HG03469 (cell line): Measurements from ENCODE around the gene KLHL2.
"Not testable (repeated sequence)": the region's sequence is repeated elsewhere in the genome, so short reads cannot be mapped to it uniquely, and the experiment has no call there.

ENCODE experiments used
- ATAC-seq: cut with Tn5 transposase; IDR thresholded peaks from one replicate; pipeline ENCODE4 v1.9.1; 2021; ENCODE audit warnings: mild to moderate bottlenecking, moderate library complexity, moderate number of reproducible peaks; ENCODE audit not compliant: unreplicated experiment

The KLHL2 gene

DNA sequence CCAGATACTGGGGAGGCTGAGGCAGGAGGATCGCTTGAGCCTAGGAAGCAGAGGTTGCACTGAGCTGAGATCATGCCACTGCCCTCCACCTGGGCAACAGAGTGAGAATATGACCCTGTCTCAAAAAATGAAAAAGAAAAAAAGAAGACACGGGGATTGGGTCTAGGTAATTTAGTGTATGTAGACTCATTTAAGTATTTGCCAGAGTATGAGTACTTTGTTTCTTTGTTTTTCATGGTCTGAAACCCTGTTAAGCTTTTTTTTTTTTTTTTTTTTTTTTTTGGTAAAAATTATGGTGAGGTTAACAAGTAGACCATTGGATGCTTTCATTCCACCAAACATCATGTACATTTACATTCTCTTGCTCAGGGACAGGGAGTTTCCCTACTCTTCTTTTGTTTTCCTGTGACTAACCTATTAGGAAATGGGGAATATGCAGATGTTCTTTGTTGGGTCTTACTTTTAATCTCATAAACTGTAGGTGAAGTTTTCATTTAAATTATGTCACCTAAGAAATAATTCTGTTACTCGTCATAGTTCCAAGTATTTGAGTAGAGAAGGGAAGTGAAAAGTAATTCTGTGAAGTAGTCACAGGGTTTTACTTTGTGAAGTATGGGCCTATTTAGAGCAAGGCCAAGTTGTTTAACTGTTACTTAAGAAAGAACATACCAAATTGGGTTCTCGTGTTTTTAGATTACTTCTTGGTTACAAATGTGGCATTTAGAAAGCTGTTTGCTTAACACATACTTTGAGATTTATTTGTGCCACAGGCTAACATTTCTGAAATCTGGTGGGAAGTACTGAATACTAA lies 25.5 kb downstream of the KLHL2 start:
- ATAC-seq = peak; percentile 42

DNA sequence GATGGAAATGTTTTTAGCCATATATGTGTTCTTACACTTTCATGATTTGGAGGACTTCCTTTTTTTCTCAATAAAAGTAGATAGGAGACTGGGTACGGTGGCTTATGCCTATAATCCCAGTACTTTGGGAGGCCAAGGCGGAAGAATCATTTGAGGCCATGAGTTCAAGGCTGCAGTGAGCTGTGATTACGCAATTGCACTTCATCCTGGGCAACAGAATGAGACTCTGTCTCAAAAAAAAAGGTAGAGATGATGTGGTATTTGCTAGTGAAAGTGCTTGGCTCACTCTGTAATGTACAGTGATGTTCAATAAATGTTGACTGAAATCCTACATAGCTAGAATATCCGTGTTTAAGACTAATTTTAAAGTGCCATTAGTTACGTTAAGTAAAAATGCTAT lies 27.4 kb downstream of the KLHL2 start:
- no peak for ATAC-seq

DNA sequence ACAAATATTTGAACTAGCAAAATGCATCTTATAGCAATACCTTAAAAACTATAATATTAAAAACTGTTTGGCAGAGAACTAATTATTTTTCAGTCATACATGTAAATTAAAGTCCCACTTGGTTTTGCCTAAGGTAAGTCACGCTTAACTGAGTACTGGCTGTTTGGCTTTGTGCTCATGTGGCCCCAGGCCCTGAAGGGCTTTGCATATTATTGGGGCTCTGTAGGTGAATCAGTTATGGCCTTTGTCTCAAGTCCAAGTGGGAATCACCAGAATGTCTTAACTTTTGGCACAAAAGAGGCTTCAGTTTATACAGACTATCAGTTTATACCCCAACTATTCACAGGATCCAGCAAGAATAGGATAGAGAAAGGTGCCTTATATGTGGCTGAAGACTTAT lies 29.5 kb downstream of the KLHL2 start:
- not testable (repeated sequence) for ATAC-seq

DNA sequence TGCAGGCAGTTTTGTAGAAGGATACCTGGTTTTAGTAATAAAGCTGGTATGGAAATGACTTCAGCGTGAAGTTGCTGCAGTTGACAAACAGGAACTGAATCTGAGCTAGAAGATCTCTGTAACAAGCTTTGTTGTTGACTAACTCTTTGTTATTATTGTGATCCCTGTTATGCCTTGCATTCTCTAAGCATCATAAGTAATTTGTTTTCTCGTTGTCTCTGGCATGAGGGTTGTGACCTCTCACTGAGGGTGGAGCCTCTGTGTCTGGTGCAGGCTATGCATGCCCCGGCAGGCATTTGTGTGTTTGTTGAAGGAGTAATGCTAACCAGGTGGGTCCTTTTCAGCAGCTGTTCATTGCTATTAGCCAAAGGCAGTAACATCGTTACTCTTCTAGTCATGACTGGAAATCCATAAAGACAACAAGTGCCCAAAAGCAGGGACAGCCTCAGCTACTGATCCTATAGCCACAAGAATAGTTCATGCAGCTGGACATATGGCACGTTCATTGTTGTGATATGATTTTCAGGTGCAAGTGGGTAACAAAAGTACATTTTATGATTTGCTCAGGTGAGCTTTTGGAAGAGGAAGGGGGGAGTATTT lies 30.8 kb downstream of the KLHL2 start:
- ATAC-seq = peak; percentile 77

DNA sequence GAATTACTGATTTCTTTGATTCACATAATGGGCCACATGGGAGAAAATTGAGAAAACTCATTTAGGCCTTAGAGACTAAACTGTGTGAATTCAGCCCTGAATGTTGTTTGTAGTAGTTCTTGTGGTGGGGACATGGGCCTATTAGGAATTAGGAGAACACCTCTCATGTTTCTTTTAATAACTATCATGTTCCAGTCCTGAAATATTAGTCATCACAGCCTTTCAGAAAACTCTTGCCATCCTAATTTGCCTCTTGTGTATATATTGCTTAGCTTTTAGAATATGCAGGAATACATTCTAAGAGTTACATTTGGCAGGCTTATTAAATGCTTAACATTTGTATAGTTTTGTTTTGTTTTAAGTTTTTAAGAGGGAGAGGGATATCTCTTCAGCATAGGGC lies 33.4 kb downstream of the KLHL2 start:
- not testable (repeated sequence) for ATAC-seq

DNA sequence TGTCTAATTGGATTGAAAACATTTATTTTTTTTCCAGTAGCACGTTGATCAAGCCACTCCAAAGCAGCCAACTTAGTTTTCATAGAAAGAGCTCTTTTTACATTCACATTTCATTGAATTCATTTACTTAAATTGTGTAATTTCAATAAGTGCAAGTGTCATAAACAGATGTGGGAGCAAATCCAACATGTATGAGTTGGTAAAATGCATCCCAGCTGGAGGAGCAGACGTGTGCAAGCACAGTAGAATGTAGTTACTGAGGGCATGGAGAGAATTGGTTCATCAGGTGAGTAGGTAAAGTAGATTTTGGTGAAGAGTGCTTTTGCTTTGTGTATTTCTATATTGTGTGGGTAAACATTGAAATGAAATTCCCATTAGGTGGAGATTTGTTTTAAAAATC lies 36.8 kb downstream of the KLHL2 start:
- ATAC-seq = not testable (repeated sequence)

DNA sequence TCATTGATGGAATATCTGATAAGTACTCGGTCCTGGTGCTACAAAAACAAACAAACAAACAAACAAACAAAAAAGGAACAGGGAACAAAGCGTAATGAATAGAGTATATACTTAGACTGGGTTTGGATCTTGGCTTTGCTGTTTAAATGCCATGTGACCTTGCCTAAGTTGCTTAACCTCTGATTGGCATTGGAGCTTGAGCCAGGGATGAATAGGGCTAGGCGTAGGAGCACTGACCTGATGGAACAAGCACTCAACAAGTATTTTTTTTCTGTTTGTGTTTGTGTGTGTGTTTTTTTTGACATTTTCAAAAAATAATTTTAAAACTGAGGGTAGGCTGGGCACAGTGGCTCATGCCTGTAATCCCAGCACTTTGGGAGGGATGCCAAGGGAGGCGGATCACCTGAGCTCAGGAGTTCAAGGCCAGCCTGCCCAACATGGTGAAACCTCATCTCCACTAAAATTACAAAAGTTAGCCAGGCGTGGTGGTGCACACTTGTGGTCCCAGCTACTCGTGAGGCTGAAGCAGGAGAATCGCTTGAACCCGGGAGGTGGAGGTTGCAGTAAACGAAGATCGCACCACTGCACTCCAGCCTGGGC lies 37.3 kb downstream of the KLHL2 start:
- ATAC-seq = not testable (repeated sequence)

DNA sequence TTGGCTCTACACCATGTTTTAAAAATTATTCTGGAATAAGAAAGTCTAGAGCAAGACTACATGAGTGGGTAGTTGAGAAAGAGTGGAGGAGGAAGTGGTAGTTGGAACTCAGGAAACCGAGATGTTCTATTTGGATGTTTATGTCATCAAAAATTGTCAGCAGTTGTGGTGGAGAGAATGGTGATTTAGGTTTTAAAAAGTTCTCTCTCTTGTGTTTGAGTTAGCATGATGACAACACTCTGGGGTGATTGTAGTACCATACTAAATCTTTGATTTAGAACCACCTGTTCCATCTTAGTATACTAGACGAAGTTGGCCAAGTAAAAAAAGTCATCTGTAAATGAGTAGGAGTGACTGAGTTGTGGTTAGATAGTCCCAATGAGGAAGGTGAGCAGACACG lies 40.7 kb downstream of the KLHL2 start:
- ATAC-seq = no peak

DNA sequence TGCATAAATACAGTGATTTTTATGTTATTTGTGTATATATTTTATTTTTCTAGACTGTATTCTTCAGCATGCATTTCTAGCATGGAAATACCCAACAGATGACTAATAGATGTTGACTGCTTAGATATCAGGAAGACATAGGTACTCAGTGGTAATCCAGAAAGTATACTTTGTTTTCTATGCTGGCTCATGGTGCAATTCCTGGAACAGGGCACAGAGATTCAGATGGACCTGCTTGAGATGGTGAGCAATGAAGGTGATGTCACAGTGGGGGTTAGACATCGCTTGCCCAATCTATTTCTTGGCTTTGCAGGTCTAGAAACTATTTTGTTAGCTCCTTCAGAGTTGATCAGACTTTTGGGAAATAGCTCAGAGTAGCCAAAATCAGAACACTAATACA lies 41.5 kb downstream of the KLHL2 start:
- not testable (repeated sequence) for ATAC-seq

DNA sequence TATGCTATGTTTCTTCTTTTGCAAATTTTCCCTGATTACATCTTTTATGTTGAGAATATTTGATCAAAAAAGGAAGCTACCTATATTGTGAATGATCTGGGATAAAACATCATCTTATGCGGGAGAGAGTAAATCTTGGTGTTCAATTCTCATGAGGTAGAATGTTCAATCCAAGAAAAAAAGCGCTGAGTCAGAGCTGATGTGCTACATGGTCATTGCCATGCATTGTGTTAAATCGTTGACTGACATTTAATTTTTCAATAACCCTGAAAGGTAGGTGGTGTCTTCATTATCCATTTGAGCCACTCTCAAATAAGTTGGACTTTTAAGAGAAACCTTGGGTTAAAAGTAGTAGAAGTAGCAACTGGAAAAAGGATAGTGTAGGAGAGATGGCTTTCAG lies 47.4 kb downstream of the KLHL2 start:
- ATAC-seq = not testable (repeated sequence)

DNA sequence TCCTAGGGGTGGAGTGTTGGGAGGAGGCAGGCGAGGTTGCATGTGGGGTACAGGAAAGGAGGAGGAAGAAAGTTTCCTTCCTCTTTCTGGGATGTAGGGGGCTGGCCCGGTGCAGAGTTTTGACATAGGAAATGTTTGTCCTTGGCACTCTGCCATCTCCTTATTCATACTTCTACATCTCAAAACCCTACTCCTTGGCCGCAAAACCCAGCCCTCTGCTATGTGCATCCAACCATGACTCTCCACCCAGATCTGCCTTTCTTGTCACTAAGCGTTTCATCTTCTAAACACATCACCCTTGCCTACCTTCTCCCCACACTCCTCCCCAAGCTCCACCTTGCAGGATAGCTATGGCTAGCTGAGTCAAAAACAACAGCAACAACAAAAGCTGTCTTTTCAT lies 48.1 kb downstream of the KLHL2 start:
- ATAC-seq = peak; percentile 95

DNA sequence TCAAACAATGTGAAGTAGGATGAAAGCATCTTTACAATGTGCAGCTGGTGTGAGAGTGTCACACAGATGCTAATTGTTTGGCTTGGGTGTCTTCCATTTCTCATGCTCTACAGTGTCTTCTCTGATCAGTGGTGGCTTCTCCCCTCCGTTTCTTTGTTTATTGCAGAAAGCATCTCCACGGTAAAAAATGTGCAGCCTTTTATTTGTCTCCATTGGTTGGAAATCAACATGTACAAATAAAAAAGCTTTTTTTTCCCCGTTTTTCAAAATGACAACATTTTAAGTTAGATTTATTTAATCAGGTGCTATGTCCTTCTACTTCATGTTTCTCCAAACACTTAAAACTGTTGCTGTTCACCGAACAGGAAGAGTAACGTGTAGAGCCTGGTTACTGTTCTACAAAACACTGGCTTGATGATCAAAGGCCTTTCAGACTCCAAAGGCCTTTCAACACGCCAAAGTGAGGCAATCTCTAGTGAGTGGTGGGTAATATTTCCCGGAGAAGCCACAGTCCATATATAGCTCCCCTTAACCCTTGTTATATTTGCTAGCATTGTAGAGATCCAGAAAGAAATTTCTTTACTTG lies 48.8 kb downstream of the KLHL2 start:
- not testable (repeated sequence) for ATAC-seq

DNA sequence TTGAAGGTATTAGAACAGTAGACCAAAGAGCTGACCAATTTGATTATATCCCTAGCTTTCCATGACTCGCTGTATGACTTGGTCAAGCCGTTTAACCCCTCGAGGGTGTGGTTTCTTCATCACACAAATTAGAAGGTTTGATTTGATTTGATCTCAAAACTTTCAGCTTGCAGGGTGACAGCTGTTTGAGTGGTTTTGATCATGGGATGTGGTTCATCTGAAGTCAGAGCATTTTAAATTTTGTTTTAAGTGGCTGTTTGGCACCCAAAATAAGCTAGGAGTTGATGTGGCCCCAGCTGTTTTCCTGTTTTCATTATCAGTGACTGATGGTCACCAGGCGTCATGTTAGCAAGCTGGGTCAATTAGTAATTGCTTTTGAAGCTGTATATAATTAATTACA lies 52.4 kb downstream of the KLHL2 start:
- ATAC-seq = not testable (repeated sequence)

DNA sequence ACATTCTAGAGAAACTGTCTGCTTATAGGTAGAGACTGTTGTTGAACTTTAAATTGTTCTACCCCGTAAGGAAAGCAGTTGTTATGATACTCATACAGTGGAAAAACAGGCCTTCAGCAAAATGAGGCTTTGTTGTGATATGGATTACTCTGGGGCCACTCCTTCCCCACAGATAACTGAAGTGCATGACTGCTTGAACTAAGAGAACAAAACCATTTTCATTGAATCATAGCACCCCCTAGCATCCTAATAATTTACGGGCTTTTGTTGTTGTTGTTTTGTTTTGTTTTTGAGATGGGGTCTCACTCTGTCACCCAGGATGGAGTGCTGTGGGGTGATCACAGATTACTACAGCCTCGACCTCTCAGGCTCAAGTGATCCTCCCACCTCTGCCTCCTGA lies 54.9 kb downstream of the KLHL2 start:
- not testable (repeated sequence) for ATAC-seq

DNA sequence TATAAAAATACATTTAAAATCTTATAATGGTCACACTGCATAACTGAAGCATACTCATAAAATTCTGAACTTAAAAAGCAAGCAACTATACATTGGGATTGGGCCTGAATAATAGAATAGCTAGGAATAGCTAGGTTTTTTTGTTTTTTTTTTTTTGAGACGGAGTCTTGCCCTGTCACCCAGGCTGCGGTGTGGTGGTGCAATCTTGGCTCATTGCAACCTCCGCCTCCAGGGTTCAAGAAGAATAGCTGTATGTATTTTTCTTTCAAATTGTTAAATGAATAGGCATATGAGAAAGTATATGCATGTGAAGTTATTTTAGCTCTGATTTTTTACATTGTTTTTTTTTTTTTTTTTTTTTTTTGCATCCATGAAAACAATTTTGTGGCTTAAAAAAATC lies 56.1 kb downstream of the KLHL2 start:
- not testable (repeated sequence) for ATAC-seq

DNA sequence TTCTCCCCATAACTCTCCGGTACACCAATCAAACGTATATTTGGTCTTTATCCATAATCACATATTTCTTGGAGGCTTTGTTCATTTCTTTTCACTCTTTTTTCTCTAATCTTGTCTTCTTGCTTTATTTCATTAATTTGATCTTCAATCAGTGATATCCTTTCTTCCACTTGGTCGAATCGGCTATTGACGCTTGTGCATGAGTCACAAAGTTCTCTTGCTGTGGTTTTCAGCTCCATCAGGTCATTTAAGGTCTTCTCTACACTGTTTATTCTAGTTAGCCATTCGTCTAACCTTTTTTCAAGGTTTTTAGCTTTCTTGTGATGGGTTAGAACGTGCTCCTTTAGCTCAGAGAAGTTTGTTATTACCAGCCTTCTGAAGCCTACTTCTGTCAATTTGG lies 62.6 kb downstream of the KLHL2 start:
- ATAC-seq = not testable (repeated sequence)

DNA sequence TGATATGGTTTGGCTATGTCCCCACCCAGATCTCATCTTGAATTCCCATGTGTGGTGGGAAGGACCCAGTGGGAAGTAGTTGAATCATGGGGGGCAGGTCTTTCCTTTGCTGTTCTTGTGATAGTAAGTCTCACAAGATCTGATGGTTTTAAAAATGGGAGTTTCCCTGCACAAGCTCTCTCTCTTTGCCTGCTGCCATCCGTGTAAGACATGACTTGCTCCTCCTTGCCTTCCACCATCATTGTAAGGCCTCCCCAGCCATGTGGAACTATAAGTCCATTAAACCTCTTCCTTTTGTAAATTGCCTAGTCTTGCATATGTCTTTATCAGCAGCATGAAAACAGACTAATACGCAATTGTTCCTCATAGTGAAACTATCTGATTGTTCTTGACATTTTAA lies 66.1 kb downstream of the KLHL2 start:
- not testable (repeated sequence) for ATAC-seq

DNA sequence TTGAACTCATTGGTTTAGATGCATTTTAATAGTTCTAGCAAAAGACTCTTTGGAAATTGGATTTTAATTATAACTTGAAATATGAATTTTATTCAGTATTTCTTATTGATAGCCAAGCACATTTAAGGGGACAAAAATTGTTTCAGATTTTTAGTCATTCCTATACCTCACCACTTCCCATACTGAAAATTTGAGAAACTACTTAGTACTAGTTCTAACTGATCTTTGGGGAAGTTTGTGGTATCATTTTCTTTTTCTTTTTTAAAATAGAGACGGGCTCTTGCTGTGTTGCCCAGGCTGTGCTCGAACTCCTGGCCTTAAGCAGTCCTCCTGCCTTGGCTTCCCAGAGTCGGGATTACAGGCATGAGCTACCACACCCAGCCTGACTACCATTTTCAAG lies 68.0 kb downstream of the KLHL2 start:
- peak; percentile 65 for ATAC-seq

DNA sequence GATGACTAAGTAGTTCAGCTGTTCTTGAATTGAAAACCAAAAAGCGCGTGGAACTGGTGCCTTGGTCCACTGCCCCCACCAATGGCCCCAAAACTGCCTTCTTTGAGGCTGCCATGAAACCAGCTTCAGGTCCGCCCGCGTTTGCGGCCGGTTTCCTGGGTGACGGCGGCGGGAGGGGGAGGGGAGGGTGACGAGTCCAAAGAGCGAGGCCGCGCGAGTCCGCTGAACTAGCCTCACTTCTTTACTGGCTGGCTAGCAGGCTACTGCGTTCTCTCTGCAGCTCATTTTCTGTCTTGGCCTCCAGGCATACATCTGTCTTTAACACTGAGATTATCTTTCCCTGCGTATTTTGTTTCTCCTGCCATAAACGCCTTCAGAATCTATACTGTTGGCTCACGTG lies 72.2 kb downstream of the KLHL2 start:
- not testable (repeated sequence) for ATAC-seq

DNA sequence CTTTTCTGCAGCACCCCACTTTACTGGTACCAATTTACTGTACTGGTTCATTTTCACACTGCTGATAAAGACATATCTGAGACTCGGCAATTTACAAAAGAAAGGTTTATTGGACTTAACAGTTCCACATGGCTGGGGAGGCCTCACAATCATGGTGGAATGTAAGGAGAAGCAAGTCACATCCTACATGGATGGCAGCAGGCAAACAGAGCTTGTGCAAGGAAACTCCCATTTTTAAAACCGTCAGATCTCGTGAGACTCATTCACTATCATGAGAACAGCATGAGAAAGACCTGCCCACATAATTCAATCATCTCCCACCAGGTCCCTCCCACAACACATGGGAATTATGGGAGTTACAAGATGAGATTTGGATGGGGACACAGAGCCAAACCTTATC lies 77.3 kb downstream of the KLHL2 start:
- not testable (repeated sequence) for ATAC-seq

DNA sequence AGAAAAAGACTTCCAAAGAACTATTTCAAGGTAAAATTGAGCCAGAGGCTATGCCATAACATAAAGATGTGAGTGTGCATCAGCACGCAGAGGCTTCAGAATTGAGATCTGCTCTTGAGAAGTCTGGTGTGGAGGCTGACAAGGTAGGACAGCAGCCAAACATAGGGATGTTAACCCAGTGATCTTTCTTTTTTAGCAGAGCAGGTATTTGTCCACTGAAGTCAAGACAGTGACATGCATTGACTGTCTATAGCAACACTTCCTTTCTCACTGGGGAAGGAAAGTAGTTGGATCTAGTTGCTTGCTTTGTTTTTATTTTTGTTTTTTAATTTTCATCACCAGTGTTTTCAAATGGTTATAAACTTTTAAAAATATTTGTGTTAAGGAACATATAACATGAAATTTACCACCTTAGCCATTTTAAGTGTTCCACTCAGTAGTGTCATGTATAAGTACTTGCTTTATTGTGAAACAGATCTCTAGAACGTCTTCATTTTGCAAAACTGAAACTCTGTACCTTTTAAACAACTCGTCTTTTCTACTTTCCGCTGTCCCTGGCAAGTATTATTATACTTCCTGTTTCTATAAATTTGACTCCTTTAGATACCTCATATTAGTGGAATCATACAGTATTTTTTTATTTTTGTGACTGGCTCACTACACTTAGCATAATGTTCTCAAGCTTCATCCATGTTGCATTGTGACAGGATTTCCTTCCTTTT lies 79.4 kb downstream of the KLHL2 start:
- peak; percentile 72 for ATAC-seq
